ENCODE data around the gene SLC25A30.
"Not testable (repeated sequence)": the region's sequence is repeated elsewhere in the genome, so short reads cannot be mapped to it uniquely, and the experiment has no call there.

The SLC25A30 gene

DNA sequence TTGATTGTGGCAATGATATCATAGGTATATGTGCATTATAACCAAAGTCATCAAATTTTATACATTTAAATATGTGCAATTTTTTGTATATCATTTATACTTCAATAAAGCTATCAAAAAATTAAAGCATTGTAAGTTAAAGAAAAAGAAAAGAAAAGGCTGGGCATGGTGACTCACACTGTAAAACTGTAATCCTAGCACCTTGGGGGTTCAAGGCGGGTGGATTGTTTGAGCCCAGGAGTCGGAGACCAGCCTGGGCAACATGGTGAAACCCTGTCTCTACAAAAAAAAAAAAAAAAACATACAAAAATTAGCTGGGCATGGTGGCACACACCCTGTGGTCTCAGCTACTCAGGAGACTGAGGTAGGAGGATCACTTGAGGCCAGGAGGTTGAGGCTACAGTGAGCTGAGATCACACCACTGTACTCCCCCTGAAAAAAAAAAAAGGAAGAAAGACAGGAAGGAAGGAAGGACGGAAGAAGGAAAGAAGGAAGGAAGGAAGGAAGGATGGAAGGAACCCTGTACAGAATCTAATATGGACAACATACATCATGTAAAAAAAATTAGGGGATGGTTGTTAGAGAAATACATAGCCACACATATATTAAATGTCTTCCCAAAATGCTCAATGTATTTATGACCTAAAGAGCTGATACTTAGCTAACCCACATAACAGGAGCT is 21.7 kb upstream of the SLC25A30 start:
- Mint-ChIP-seq H3K27ac (no peak overlapping the region), H3K27me3 (peaks cover 4 to 5% of the 10 kb centered on the region in 2 donors), H3K9me3 (no peaks in the 10 kb centered on the region), H3K4me1 (peaks cover 6 to 15% of the 10 kb centered on the region in 2 donors), H3K4me3 (no peak overlapping the region), H3K36me3 (no peaks in the 10 kb centered on the region)
- ATAC-seq (replicated peaks): no peak
- no peak for DNase-seq

DNA sequence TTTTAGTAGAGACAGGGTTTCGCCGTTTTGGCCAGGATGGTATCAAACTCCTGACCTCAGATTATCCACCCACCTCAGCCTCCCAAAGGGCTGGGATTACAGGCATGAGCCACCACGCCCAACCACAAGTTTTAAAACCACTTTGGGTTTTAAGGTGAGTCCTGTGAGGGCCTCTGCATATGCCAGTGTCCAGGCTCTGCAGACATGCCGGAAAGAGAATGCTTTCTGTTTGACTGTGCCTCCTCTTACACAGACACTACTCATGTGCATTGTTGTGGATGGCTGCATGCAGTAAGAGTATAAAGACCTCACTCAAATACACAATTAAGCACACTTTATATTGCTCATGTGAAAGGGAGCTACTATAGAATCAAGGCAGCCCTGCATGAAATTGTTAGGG is 20.8 kb upstream of the SLC25A30 start:
- H3K27me3 Mint-ChIP-seq: peaks cover 4 to 5% of the 10 kb centered on the region in 2 donors
- H3K4me1 Mint-ChIP-seq: peaks cover 6 to 15% of the 10 kb centered on the region in 2 donors
- H3K27ac Mint-ChIP-seq: no peak overlapping the region
- no peaks in the 10 kb centered on the region for H3K36me3 Mint-ChIP-seq
- ATAC-seq (replicated peaks): peak in 1 of 2 donors; percentile 38
- H3K4me3 Mint-ChIP-seq: no peak overlapping the region
- H3K9me3 Mint-ChIP-seq: no peaks in the 10 kb centered on the region
- DNase-seq: no peak

DNA sequence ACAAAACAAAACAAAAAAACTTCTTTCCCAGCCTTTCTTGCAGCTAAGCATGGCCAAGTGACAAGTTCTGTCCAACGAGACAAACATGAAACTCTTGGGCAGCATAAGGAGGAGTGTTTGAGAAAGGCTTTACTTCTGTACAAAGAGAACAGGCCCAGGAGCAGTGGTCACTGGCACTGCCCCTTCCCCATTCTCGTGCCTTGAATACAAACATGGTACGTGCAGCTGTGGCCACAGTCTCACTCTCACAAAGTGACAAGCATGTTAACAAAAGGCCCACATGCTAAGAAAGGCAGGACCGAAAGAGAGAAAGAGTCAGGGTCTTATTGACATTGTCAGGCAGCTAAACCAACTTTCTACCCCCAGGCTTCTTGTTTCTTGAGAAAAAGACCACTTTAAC is 19.8 kb upstream of the SLC25A30 start:
- H3K27me3 Mint-ChIP-seq: peaks cover under 1 to 1% of the 10 kb centered on the region in 2 donors
- no peak overlapping the region for H3K27ac Mint-ChIP-seq
- DNase-seq (no peak), ATAC-seq (replicated peaks) (no peak)
- H3K9me3 Mint-ChIP-seq: no peaks in the 10 kb centered on the region
- peaks cover 6 to 15% of the 10 kb centered on the region in 2 donors for H3K4me1 Mint-ChIP-seq
- H3K4me3 Mint-ChIP-seq: no peak overlapping the region
- no peaks in the 10 kb centered on the region for H3K36me3 Mint-ChIP-seq

DNA sequence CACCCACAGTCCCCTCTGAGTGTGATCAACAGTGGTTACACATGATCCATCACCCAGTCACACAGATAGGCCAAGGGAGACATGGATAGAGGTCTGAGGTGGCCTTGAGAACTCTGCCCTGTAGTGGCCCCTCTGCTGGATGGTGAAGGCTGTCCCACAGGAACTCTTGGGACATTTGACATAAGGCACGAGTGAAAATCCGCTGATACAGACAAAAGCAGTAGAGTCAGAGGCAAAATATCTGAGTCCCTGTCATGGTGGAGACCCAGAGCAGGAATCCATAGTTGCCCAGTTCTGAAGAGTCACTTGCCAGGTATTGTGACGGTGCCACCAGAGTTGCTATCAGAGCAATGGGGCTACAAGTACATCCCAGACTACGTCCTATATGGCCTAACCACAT is 18.8 kb upstream of the SLC25A30 start:
- H3K27me3 Mint-ChIP-seq: no peaks in the 10 kb centered on the region
- ATAC-seq (replicated peaks) (no peak), DNase-seq (no peak)
- no peak overlapping the region for H3K27ac Mint-ChIP-seq
- H3K36me3 Mint-ChIP-seq: no peaks in the 10 kb centered on the region
- H3K4me3 Mint-ChIP-seq: no peak overlapping the region
- H3K4me1 Mint-ChIP-seq: peaks cover 5 to 11% of the 10 kb centered on the region in 2 donors
- H3K9me3 Mint-ChIP-seq: no peaks in the 10 kb centered on the region

DNA sequence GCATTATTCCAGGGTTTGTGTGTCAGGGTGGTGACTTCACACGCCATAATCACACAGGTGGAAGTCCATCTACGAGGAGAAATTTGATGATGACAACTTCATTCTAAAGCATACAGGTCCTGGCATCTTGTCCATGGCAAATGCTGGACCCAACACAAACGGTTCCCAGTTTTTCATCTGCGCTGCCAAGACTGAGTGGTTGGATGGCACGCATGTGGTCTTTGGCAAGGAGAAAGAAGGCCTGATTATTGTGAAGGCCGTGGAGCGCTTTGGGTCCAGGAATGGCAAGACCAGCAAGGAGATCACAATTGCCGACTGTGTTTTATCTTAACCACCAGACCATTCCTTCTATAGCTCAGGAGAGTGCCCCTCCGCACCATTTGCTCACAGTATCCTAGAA is 18.2 kb upstream of the SLC25A30 start:
- DNase-seq: no peak
- ATAC-seq (replicated peaks): no peak
- Mint-ChIP-seq H3K27ac (no peak overlapping the region), H3K4me1 (peaks cover 0 to 5% of the 10 kb centered on the region in 2 donors), H3K9me3 (no peaks in the 10 kb centered on the region), H3K27me3 (no peaks in the 10 kb centered on the region), H3K36me3 (no peaks in the 10 kb centered on the region), H3K4me3 (no peak overlapping the region)

DNA sequence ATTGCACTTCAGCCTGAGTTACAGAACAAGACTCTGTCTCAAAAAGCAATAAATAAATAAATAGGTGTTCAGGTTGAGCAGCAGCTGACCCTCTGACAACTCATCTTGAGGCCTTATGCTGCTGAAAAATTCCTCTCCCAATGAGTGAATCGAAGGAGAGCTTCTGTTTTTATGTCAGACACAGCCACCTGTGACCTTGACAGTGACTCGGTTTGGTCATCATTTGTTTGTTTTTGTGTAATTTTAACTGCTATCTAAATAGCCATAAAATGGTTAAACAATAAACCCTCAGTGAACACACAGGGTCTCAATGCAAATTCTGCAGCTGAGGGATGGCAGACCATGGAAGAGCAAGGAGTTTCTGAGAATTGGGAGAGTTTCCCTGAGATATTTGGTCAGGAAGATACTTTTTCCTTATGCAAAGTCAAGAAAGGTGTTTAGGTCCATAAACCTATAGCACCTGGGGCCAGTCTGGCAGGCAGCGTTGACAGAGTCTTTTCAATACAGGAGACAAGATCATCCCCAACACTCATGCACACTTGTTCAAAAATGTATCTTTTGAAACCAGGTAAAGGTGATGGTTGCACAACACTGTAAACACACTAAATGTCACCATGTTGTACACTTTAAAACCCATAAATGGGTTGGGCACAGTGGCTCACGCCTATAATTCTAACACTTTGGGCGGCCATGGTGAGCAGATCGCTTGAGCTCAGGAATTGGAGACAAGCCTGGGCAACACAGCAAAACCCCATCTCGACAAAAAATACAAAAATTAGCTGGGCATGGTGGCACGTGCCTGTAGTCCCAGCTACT is 16.6 kb upstream of the SLC25A30 start:
- Mint-ChIP-seq H3K36me3 (no peaks in the 10 kb centered on the region), H3K9me3 (no peaks in the 10 kb centered on the region), H3K27me3 (no peaks in the 10 kb centered on the region), H3K27ac (no peak overlapping the region), H3K4me3 (no peak overlapping the region), H3K4me1 (no peaks in the 10 kb centered on the region)
- DNase-seq (no peak), ATAC-seq (replicated peaks) (no peak)

DNA sequence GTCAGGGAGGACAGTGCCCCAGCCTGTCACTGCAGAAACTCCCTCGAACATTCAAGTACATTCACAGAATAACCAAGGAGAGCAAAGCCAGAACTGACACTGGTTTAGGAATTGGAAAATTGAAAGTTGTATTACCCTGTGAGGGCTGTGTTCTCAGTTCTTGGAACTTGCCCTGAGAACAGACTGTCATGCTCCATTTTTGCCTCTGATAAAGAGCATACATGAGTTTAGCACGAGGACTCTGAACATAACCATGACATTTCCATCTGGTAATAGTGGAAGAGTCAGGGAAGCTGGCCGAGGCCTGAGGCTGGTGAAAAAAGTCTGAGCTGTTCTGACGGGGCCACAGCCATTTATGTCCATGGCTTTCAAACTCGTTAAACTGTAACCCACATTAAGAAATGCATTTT is 15.2 kb upstream of the SLC25A30 start:
- no peaks in the 10 kb centered on the region for H3K27me3 Mint-ChIP-seq
- H3K27ac Mint-ChIP-seq: no peak overlapping the region
- no peaks in the 10 kb centered on the region for H3K36me3 Mint-ChIP-seq
- H3K9me3 Mint-ChIP-seq: no peaks in the 10 kb centered on the region
- H3K4me1 Mint-ChIP-seq: no peaks in the 10 kb centered on the region
- no peak for DNase-seq
- no peak for ATAC-seq (replicated peaks)
- no peak overlapping the region for H3K4me3 Mint-ChIP-seq

DNA sequence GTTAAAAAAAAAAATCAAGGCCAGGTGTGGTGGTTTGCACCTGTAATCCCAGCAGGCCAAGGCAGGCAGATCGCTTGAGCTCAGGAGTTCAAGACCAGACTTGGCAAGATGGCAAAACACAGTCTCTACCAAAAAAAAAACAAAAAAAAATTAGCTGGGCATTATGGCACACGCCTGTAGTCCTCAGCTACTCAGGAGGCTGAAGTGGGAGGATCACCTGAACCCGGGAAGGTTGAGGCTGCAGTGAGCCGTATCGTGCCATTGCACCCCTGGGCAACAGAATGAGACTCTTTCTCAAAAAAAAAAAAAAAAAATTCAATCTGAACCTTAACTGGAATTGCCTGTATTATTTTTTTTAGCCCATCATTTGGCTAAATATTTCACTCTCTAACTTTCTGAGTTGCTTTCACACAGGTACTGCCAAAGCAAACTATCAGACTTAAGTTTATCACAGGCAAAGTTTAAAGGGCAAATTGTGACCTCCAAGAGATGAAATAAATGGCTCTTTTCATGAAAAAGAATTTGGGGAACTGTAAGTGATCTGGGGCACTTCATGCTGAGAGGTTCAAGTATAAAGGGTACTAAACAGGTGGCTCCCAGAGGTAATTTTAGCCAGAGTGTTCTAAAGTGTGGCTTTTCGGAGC is 14.7 kb upstream of the SLC25A30 start:
- DNase-seq (no peak), ATAC-seq (replicated peaks) (no peak)
- no peak overlapping the region for H3K4me3 Mint-ChIP-seq
- no peaks in the 10 kb centered on the region for H3K4me1 Mint-ChIP-seq
- H3K27ac Mint-ChIP-seq: no peak overlapping the region
- H3K9me3 Mint-ChIP-seq: no peaks in the 10 kb centered on the region
- H3K36me3 Mint-ChIP-seq: no peaks in the 10 kb centered on the region
- no peaks in the 10 kb centered on the region for H3K27me3 Mint-ChIP-seq

DNA sequence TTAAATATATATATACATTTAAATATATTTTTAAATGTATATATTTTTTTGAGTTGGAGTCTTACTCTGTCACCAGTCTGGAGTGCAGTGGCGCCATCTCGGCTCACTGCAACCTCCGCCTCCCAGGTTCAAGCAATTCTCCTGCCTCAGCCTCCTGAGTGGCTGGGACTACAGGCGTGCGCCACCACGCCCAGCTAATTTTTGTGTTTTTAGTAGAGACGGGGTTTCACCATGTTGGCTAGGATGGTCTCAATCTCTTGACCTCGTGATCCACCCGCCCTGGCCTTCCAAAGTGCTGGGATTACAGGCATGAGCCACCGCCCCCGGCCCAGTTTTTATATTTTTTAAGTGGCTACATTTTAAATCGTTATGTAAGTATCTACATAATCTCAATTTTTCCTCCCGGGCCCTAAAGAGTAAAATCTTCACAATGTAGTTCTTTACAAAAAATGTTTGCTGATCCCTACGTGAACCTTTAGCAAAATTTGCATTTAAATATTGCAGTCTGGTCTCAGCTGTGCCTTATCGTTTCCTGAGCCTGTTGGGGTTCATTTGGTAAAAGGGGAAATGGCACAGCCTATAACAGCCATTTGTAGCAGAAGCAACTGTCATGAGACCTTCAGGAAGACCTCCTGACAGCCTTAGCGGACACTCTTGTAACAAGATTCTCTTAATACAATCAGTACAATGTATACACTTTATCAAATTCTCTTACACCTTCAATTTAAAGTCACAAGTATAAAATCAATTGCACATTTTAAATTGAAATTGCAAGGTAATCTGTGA is 8.1 kb upstream of the SLC25A30 start:
- not testable (repeated sequence) for DNase-seq; H3K4me1 Mint-ChIP-seq; H3K4me3 Mint-ChIP-seq; H3K27ac Mint-ChIP-seq; H3K9me3 Mint-ChIP-seq; H3K27me3 Mint-ChIP-seq; H3K36me3 Mint-ChIP-seq; ATAC-seq (replicated peaks)

DNA sequence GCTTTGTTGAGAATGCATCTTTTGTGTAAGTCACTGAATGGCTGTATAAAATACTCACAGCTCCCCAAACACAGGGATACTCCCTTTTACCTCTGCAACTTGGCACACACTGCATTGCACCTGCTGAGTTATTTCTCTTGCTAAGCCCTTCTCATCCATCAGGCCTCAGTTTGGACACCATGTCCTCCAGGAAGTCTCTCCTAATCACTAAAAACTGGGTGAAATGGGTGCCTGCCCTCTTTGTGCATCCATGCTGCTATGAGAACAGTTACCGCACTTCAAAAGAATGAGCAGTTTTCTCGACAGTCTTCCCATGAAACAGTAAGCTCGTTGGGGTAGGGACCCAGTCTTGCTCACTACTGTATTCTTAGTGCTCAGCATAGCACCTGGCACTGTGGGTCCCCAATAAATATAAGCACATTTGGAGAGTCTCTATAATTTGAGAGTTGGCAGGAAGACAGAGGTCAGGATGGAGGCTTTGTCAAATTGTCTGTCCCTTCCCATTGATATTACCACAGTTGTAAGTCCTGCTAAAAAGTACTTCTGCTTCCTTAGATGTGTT is 4.6 kb upstream of the SLC25A30 start:
- Mint-ChIP-seq H3K27me3 (no peaks in the 10 kb centered on the region), H3K4me3 (no peak overlapping the region), H3K27ac (no peak overlapping the region), H3K36me3 (no peaks in the 10 kb centered on the region), H3K9me3 (no peaks in the 10 kb centered on the region), H3K4me1 (peaks cover 2 to 6% of the 10 kb centered on the region in 2 donors)
- DNase-seq: no peak
- ATAC-seq (replicated peaks): no peak

DNA sequence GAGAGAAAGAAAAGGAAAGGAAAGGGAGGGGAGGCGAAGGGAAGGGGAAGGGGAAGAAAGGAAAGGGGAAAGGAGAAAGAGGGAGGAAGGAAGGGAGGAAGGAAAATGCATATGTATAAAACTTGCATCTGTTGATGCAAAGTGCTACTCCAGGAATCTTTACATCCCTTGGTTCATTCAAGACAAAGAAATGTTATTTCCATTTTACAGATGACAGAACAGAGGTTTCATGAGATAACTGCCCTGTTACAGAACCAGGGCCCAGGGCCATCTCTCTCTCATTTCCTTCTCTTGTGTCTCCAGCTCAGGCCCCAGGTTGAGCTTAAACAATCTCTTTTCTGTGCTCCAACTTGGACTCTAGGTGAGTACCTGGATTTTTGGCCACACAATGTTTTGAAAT is 1.8 kb upstream of the SLC25A30 start:
- DNase-seq (no peak), ATAC-seq (replicated peaks) (no peak)
- H3K27me3 Mint-ChIP-seq: no peaks in the 10 kb centered on the region
- peak overlapping the region in 1 of 2 donors; percentile 7 for H3K4me3 Mint-ChIP-seq
- H3K27ac Mint-ChIP-seq: no peak overlapping the region
- no peaks in the 10 kb centered on the region for H3K9me3 Mint-ChIP-seq
- peaks cover 2 to 14% of the 10 kb centered on the region in 2 donors for H3K4me1 Mint-ChIP-seq
- peaks cover 1 to 2% of the 10 kb centered on the region in 2 donors for H3K36me3 Mint-ChIP-seq

DNA sequence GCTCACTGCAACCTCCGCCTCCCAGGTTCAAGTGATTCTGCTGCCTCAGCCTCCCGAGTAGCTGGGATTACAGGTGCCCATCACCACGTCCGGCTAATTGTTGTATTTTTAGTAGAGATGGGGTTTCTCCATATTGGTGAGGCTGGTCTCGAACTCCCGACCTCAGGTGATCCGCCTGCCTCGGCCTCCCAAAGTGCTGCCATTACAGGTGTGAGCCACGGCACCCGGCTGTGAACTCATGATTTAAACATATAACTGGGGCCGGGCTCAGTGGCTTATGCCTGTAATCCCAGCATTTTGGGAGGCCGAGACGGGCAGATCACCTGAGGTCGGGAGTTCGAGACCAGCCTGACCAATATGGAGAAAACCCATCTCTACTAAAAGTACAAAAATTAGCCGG is 1.2 kb upstream of the SLC25A30 start:
- DNase-seq; H3K27me3 Mint-ChIP-seq; ATAC-seq (replicated peaks); H3K9me3 Mint-ChIP-seq; H3K36me3 Mint-ChIP-seq; H3K27ac Mint-ChIP-seq; H3K4me3 Mint-ChIP-seq: not testable (repeated sequence)
- H3K4me1 Mint-ChIP-seq: peaks cover 5 to 20% of the 10 kb centered on the region in 2 donors

DNA sequence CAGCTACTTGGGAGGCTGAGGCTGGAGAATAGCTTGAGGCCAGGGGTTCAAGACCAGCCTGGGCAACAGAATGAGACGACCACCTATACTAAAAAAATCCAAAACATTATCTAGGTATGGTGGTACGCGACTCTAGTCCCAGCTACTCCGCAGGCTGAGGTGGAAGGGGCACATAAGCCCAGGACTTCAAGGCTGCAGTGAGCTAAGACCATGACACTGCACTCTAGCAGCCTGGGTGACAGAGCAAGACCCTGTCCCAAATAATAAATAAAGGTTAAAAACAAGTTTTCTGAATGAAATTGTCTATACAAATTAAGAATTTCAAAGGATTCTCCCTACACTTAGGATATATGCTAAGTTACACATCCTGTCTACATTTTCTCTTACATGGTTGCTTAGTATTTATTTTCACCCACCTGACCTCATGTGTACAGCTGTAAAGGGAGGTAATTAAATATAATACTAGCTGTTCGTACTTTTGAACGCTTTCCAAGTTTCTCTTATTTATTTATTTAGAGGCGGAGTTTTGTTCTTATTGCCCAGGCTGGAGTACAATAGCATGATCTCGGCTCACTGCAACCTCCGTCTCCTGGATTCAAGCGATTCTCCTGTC is 1.6 kb downstream of the SLC25A30 start:
- ATAC-seq (replicated peaks) (no peak), DNase-seq (no peak)
- Mint-ChIP-seq H3K4me1 (peaks cover 9 to 24% of the 10 kb centered on the region in 2 donors), H3K27ac (peak overlapping the region; percentile 99), H3K36me3 (peaks cover 6 to 7% of the 10 kb centered on the region in 2 donors), H3K4me3 (peak overlapping the region; percentile 99 to 100), H3K27me3 (no peaks in the 10 kb centered on the region), H3K9me3 (no peaks in the 10 kb centered on the region)

Measured in stimulated activated naive B cell treated with anti-CD40 and anti-IgM and Interleukin-4, amounts not matched to agents 10 μg/mL and 1 μg/mL and 100 μg/mL, for 72 hours (primary cell).